Stimulated activated CD4-positive, alpha-beta T cell treated with anti-CD3 and anti-CD28 coated beads, Interleukin-15, amount 100 ng/mL, for 24 hours (primary cell): ENCODE data around the gene LONRF2.
"Not testable (repeated sequence)": the region's sequence is repeated elsewhere in the genome, so short reads cannot be mapped to it uniquely, and the experiment has no call there.

Experiments
- DNase-seq: peaks from one replicate; pipeline ENCODE4 v3.0.0-alpha.2; 2020

The LONRF2 gene

GRCh38 chr2:100321866-100322820 is at the start of gene LONRF2:
TSS of gene LONRF2 (minus strand) at chr2:100322501. CDS start at chr2:100322093, 408 bp downstream.
- peak; percentile 38 for DNase-seq

DNA sequence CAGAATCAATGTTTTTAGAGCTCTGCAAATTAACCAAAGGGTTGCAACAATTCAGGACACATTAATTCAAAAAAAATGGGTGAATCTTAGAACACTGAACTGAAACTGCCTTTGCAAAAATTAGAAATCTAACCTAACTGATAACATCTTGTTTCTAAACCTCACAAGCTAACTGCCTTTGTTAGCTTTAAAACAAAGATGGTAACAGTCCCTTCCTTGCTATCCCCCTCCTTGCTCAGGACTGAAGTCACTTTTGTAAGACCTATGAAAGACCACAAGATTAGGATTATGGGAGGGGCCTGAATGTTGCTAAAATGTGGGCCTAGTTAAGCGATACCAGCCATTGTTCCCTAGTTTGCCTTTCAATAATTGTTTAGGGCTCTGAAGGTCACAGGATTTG is 44.9 kb upstream of the LONRF2 start:
- no peak for DNase-seq

DNA sequence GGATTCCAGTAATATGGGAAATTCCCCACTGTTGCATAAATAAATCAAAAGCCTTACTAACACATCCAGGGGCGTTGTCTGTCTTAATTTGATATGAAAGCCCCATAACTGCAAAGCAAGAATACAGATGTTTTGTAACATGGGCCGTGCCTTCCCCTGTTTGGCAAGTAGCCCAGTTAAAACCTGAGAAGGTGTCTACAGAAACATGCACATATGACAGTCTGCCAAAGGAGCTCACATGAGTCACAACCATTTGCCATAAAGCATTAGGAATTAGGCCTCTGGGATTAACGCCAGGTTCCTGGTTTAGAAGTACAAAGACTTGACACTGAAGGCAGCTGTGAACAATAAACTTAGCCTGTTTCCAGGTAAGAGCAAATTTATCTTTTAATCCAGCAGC is 43.1 kb upstream of the LONRF2 start:
- no peak for DNase-seq

DNA sequence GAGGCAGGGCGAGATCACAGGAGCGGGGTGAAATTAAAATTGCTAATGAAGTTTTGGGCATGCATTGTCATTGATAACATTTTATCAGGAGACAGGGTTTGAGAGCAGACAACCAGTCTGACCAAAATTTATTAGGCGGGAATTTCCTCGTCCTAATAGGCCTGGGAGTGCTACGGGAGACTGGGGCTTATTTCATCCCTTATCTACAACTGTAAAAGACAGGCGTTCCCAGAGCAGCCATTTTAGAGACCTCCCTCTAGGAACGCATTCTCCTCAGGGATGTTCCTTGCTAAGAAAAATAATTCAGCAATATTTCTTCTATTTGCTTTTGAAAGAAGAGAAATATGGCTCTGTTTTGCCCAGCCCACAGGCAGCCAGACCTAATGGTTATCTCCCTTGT is 40.0 kb upstream of the LONRF2 start:
- not testable (repeated sequence) for DNase-seq

DNA sequence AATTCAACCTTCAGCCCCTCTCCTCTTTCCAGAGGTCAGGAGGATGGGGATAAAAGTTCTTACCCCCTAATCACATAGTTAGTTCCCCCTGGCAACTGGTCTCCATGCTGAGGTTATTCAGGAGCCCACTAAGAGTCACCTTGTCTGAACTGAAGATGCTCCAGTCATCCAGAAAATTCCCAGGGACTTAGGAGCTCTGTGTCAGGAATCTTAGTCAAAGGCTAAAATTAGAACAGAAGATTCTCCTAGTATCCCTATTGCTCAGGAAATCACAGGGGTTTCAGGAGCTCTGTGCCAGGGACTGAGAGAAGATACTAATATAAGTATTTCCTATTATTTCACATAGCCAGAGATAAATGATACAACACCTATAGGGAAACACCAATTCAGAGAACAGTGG is 37.3 kb upstream of the LONRF2 start:
- DNase-seq: no peak

DNA sequence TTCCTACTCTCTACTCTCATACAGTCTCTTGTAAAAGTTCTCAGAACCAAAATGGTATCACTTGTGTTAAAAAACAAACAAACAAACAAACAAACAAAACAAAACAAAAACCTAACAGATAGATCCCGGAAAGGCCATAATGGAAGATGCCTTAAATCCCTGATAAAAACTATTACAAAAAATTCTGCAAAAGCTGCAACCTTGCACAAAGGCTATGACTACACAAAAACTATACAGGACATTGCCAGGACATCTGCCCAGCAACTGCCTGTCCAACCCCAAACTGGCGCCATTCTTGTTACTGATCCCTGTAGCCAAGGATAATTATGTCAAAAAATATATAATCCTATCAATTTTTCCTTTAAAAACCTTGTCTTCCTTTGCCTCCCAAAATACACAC is 36.3 kb upstream of the LONRF2 start:
- no peak for DNase-seq

- DNase-seq: no peak
Measured at GRCh38 chr2:100352521-100352920, 30.2 kb upstream of the LONRF2 start.

- DNase-seq: no peak
Measured at GRCh38 chr2:100350661-100351185, 28.4 kb upstream of the LONRF2 start.

DNA sequence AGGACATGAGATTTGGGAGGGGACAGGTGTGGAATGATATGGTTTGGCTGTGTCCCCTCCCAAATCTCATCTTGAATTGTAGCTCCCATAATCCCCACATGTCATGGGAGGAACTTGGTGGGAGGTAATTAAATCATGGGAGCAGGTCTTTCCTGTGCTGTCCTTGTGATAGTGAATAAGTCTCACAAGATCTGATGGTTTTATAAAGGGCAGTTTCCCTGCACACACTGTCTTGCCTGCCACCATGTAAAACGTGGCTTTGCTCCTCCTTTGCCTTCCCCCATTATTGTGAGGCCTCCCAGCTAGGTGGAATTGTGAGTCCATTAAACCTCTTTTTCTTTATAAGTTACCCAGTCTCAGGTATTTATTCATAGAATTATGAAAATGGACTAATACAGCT is 22.8 kb upstream of the LONRF2 start:
- DNase-seq: not testable (repeated sequence)

DNA sequence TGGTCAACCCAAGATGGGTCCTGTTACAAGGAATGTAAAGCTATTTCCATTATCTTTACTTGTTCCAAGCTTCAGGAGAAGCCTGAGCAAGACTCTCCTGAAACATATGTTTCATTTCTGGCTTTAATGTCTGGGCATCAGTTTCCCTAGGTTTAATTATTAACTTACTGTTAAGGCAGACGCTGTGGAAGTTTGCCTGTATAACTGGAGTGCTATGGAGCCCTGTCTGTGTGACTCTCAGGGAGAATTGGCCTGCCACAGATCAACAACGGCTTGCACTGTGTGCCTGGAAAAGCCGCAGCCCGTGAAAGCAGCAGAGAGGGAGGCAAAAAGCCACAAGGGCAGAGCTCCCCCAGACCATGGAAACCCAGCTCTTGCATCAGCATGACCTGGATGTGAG is 22.1 kb upstream of the LONRF2 start:
- DNase-seq: no peak

DNA sequence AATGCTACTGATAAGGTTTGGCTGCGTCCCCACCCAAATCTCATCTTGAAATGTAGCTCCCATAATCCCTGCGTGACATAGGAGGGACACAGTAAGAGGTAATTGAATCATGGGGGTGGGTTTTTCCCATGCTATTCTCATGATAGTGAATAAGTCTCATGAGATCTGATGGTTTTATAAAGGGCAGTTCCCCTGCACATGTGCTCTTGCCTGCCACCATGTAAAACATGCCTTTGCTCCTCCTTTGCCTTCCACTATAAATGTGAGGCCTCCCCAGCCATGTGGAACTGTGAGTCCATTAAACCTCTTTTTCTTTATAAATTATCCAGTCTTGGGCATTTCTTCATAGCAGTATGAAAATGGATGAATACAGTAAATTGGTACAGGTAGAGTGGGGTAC is 20.2 kb upstream of the LONRF2 start:
- not testable (repeated sequence) for DNase-seq

- no peak for DNase-seq
Measured at GRCh38 chr2:100339823-100340222, 17.5 kb upstream of the LONRF2 start.

DNA sequence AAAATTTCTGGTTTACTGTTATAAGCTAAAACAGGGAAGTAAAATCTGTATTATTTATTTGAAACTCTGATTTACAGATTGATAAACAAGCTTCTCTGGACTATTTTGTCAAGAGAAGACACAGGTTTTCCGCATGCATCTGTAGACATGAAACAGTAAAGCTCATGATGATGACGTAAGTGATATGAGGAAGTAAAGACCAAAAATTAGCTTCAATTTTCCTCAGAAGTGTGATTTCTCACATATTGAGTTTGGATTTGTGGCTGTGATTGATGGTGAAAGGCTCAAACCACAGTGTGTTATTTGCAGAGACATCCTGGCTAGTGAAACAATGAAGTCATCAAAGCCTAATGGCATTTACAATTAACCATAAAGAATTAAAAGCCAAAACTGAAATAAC is 12.6 kb upstream of the LONRF2 start:
- no peak for DNase-seq

DNA sequence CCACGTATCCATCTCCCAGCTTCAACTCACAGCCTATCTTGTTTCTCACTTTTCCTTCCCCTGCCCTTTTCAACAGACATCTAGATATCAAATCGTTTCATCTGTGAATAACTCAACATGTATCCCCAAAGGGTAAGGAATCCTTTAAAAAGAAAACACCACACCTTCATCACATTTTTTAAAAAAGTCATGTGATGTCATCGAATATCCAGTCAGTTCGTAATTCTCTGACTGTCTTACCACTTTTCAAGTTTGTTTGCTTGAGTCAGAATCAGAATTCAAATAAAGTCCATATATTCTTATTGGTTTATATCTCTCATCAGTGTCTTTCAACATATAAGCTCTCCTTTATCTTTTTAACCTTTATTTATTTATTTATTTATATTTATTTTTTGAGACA is 5.4 kb upstream of the LONRF2 start:
- DNase-seq: no peak

DNA sequence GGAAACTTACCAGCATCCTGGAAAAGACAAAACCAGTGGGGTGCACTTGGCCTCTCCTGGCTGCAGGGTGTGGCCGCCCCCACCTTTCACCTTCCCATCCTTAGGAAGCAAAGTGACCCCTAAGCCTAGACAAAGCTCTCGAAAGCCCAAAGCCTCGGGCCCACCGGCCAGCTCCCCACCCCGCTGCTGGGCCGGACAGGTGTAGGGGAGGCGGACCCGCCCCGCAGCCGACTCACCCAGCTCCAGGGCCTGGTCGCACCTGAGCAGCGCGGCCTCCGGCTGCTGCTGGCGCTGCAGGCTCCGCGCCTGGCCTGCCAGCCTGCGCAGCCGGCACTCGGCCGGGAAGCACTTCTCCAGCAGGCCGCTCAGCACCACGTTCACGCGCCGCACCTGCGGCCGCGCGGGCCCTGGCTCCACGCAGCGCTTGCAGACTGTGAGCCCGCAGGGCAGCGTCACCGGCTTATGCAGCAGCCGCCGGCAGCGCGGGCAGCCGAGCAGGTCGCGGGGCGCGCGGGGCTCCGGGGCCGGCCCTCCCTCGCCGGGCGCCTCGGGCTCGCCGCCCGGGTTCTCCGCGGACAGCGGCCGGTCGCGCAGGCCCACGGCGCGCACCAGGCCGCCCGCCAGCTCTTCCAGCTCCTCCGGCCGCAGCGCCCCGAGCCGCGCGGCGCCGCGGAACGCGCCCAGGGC is 979 bp downstream of the LONRF2 start:
- peak; percentile 35 for DNase-seq

GRCh38 chr2:100320547-100321178 is 1.6 kb downstream of the LONRF2 start:
- no peak for DNase-seq

- no peak for DNase-seq
Measured at GRCh38 chr2:100317634-100318033, 4.7 kb downstream of the LONRF2 start.

GRCh38 chr2:100309973-100310719 is 12.2 kb downstream of the LONRF2 start:
- DNase-seq: no peak

GRCh38 chr2:100309311-100309710 is 13.0 kb downstream of the LONRF2 start:
- no peak for DNase-seq

GRCh38 chr2:100303744-100304143 is 18.6 kb downstream of the LONRF2 start:
- DNase-seq: no peak

DNA sequence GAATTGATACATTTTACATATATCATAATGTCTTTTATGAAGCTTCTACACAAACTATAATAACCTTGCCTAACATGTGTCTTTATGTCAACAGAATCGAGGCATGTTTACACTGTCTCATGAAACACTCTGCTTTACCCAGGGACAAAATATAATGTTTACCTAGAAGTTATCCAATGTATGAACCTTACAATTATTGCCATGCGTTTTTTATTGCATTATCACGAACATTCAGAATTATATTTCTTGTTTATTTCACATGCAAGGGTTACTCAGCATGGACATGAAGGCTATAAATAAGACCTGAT is 19.8 kb downstream of the LONRF2 start:
- DNase-seq: no peak

GRCh38 chr2:100301881-100302584 is 20.3 kb downstream of the LONRF2 start:
- no peak for DNase-seq
